A549 (cell line): Measurements from ENCODE around the gene GMPS. TPM values are rescaled to one million over a fixed set of nuclear protein-coding genes. Genes with fewer than 3 reads are reported as not detected.

Source experiments
- ATAC-seq, 2 experiments: fragments of 200-7000 bp in 1 of 2; fragments of >200 bp in 1 of 2; cut with Nextera tagmentation in 1 of 2; cut with Tn5 transposase in 1 of 2; 3 replicates each; pipeline versions ENCODE4 v1.8.0 to v1.9.1; 2018 to 2020; ENCODE audit warnings: mild to moderate bottlenecking in 1 of 2, moderate library complexity in 1 of 2
- CTCF ChIA-PET: fragments of 300-600 bp; sonication (Branson Sonifier 250); formaldehyde crosslinking; extraction: SDS; loops from one replicate; lab custom pipeline; 2021; ENCODE audit warnings: antibody characterized with exemption, inconsistent platforms; lab: Yijun Ruan, JAX
- POLR2A ChIA-PET: fragments of 350-600 bp; formaldehyde crosslinking; extraction: SDS; loops from one replicate; lab custom pipeline; 2021; ENCODE audit warnings: antibody characterized with exemption, inconsistent platforms; lab: Yijun Ruan, JAX
- DNase-seq, 2 experiments: peaks; one replicate each; pipeline versions ENCODE4 v3.0.0 to v3.0.0-alpha.2; 2011 to 2016; ENCODE audit warnings: low read depth in 1 of 2, low spot score in 1 of 2
- FAIRE-seq: peaks from 2 replicates; lab custom pipeline; 2011; peaks lifted over from hg19 to GRCh38; lab: Jason Lieb, UNC
- H3K27ac ChIP-seq, 2 experiments: fragments of >200 bp; sonication (Bioruptor Twin); formaldehyde crosslinking; 3 replicates each; pipeline ENCODE4 v1.5.1; 2016 to 2017
- H3K4me1 ChIP-seq: fragments of >200 bp; sonication (Bioruptor Twin); formaldehyde crosslinking; 3 replicates; pipeline ENCODE4 v1.6.1; 2016
- H3K4me2 ChIP-seq: fragments of >200 bp; sonication (Bioruptor Twin); formaldehyde crosslinking; 3 replicates; pipeline ENCODE4 v1.6.1; 2016
- H3K4me3 ChIP-seq: fragments of >200 bp; sonication (Bioruptor Twin); formaldehyde crosslinking; 3 replicates; pipeline ENCODE4 v1.5.1; 2016
- H3K9me3 ChIP-seq: fragments of >200 bp; sonication (Bioruptor Twin); formaldehyde crosslinking; 3 replicates; pipeline ENCODE4 v1.6.1; 2016
- EP300 ChIP-seq, 2 experiments: fragments of >200 bp; sonication (Bioruptor Twin); formaldehyde crosslinking; IDR thresholded peaks; 2 replicates in 1 of 2; 3 replicates in 1 of 2; pipeline ENCODE4 v1.6.1; 2016 to 2017
- FOSB ChIP-seq: fragments of 250-450 bp; sonication (Bioruptor Pico); IDR thresholded peaks from 2 replicates; pipeline ENCODE4 v1.5.0; 2020; ENCODE audit warnings: mild to moderate bottlenecking, moderate library complexity
- FOXS1 ChIP-seq: fragments of 250-450 bp; sonication (Bioruptor Pico); IDR thresholded peaks from 2 replicates; pipeline ENCODE4 v1.5.0; 2020; ENCODE audit warnings: mild to moderate bottlenecking, moderate library complexity
- GATA3 ChIP-seq: IDR thresholded peaks from 2 replicates; pipeline ENCODE4 v1.6.1; 2012; ENCODE audit warnings: borderline replicate concordance
- HDAC2 ChIP-seq: fragments of 200-600 bp; sonication (generic); IDR thresholded peaks from 2 replicates; pipeline ENCODE4 v1.6.1; 2016
- HEYL ChIP-seq: fragments of 250-450 bp; sonication (Bioruptor Pico); IDR thresholded peaks from 2 replicates; pipeline ENCODE4 v1.8.0; 2021; ENCODE audit warnings: mild to moderate bottlenecking, moderate library complexity
- HOXB5 ChIP-seq: fragments of 250-450 bp; sonication (Bioruptor Pico); IDR thresholded peaks from 2 replicates; pipeline ENCODE4 v1.5.0; 2020; ENCODE audit warnings: mild to moderate bottlenecking, moderate library complexity
- JUN ChIP-seq, 2 experiments: fragments of >200 bp; sonication (Bioruptor Twin); formaldehyde crosslinking; IDR thresholded peaks; 2 replicates in 1 of 2; 3 replicates in 1 of 2; pipeline ENCODE4 v1.6.1; 2016 to 2017
- KDM1A ChIP-seq: fragments of 200-600 bp; sonication (generic); IDR thresholded peaks from 2 replicates; pipeline ENCODE4 v1.6.1; 2016; ENCODE audit warnings: low read depth, mild to moderate bottlenecking
- MAFK ChIP-seq: fragments of 450-650 bp; IDR thresholded peaks from 2 replicates; pipeline ENCODE4 v1.6.1; 2014; ENCODE audit not compliant: partially characterized antibody
- NR3C1 ChIP-seq: fragments of >200 bp; sonication (Bioruptor Twin); formaldehyde crosslinking; IDR thresholded peaks from 3 replicates; pipeline ENCODE4 v1.6.1; 2017
- POLR2AphosphoS2 ChIP-seq: conservative IDR thresholded peaks from 2 replicates; pipeline ENCODE4 v1.6.1; 2012; ENCODE audit warnings: low read length, improper control_type of control experiment, inconsistent platforms
- RAD21 ChIP-seq, 2 experiments: fragments of >200 bp in 1 of 2; sonication (Bioruptor Twin) in 1 of 2; formaldehyde crosslinking in 1 of 2; IDR thresholded peaks in 1 of 2; conservative IDR thresholded peaks in 1 of 2; 2 replicates in 1 of 2; 3 replicates in 1 of 2; pipeline ENCODE4 v1.6.1; 2012 to 2018; ENCODE audit warnings: inconsistent platforms in 1 of 2
- SREBF2 ChIP-seq: fragments of 450-650 bp; IDR thresholded peaks from 2 replicates; pipeline ENCODE4 v1.6.1; 2014; ENCODE audit warnings: mild to moderate bottlenecking, moderate library complexity
- TP53 ChIP-seq: fragments of 250-450 bp; sonication (Bioruptor Pico); IDR thresholded peaks from 2 replicates; pipeline ENCODE4 v1.5.0; 2021; ENCODE audit warnings: mild to moderate bottlenecking, moderate library complexity
- ZC3H11A ChIP-seq: fragments of 450-650 bp; IDR thresholded peaks from 2 replicates; pipeline ENCODE4 v1.6.1; 2014; ENCODE audit warnings: antibody characterized with exemption, mild to moderate bottlenecking
- ZSCAN20 ChIP-seq: fragments of 250-450 bp; sonication (Bioruptor Pico); IDR thresholded peaks from 2 replicates; pipeline ENCODE4 v1.8.0; 2022; ENCODE audit warnings: mild to moderate bottlenecking, moderate library complexity
- WGBS: methylation state at CpG from one replicate; pipeline ENCODE4 v1.1.6; 2017; ENCODE audit errors: missing lambda C conversion rate; 5-methylcytosine and 5-hydroxymethylcytosine counted together
- polyA plus RNA-seq, 4 experiments: library from polyadenylated mRNA; depleted of rRNA in 3 of 4; stranded (reverse); fragments of >200 nt; fragmentation: RNase III in 1 of 4; extraction: RNeasy Plus Mini Kit Qiagen cat#74134 plus additional on column Dnase treatment in 1 of 4; gene quantifications; 2 replicates in 3 of 4; 3 replicates in 1 of 4; pipeline ENCODE4 v1.2.3, GENCODE V29; 2011 to 2017
- TF ChIP-seq, protein P1 (sequence below): fragments of 250-450 bp; sonication (Bioruptor Pico); IDR thresholded peaks from 2 replicates; pipeline ENCODE4 v1.5.0; 2021; ENCODE audit warnings: mild to moderate bottlenecking, moderate library complexity, borderline replicate concordance
- TF ChIP-seq, protein P2 (sequence below): fragments of 200-600 bp; sonication (generic); IDR thresholded peaks from 2 replicates; pipeline ENCODE4 v1.6.1; 2016; ENCODE audit warnings: antibody characterized with exemption, mild to moderate bottlenecking, moderate library complexity
- TF ChIP-seq, protein P3 (sequence below): fragments of 150-350 bp; IDR thresholded peaks from 2 replicates; pipeline ENCODE4 v1.6.1; 2014; ENCODE audit warnings: low read depth, mild to moderate bottlenecking, low read length
- TF ChIP-seq, protein P4 (sequence below): IDR thresholded peaks from 2 replicates; pipeline ENCODE4 v1.6.1; 2012

The GMPS gene
- polyA plus RNA-seq, 2 of the 4 experiments (the other 2 are of a cell fraction), result 74.4 to 114 TPM

DNA sequence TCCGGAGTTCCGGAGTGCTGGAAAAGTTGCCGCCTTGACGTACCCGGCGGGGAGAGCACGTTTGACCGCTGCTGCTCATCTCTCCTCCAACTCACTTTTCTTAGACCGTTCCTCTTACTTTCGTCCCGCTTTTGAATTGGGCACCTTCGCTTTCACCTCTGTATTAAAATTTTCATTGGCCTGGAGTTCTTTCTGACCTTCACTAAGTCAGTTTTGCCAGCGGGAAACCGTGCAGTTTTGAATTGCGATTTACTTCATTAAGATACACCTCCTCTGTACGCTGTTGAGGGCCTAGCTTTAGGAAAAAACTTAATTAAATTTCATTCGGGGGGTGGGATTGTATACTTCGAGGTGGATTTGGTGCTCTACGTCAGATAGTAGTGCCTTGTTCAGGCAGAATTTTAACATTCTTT, 1.3 kb downstream of the GMPS start:
- no peak for TF ChIP-seq FOXS1 (CRISPR knock-in tag)
- TF ChIP-seq RAD21 (conservative IDR thresholded peaks at IDR 0.05 in 1 of 2, IDR thresholded peaks at IDR 0.05 in 1 of 2), result no peak
- no peak for TF ChIP-seq FOSB (CRISPR knock-in tag)
- no peak for TF ChIP-seq ZSCAN20
- no peak for TF ChIP-seq POLR2AphosphoS2
- 2% methylated on average over 19 of the region's 19 CpGs for WGBS
- Histone ChIP-seq H3K4me3 (peak overlapping the region; percentile 97), H3K9me3 (no peaks in the 10 kb centered on the region), H3K4me2 (peak overlapping the region; percentile 64), H3K27ac (peak overlapping the region; percentile 95 to 97), H3K4me1 (peaks cover 29% of the 10 kb centered on the region; the same call in 2 of the 3 replicates)
- ChIA-PET CTCF (interaction anchor here (0.7 to 1.6 kb wide), 5 partner anchors 9 to 66 kb away, joined by 3 to 10 read pairs (median 3); partner anchors contain the start of gene C3orf33), POLR2A (interaction anchor here (1.0 to 2.6 kb wide), 2 partner anchors 42 to 66 kb away, joined by 3 to 24 read pairs; partner anchors contain the start of gene C3orf33)
- DNase-seq (no peak), ATAC-seq (no peak; a peak in 2 of 6 replicates), FAIRE-seq (no peak)

DNA sequence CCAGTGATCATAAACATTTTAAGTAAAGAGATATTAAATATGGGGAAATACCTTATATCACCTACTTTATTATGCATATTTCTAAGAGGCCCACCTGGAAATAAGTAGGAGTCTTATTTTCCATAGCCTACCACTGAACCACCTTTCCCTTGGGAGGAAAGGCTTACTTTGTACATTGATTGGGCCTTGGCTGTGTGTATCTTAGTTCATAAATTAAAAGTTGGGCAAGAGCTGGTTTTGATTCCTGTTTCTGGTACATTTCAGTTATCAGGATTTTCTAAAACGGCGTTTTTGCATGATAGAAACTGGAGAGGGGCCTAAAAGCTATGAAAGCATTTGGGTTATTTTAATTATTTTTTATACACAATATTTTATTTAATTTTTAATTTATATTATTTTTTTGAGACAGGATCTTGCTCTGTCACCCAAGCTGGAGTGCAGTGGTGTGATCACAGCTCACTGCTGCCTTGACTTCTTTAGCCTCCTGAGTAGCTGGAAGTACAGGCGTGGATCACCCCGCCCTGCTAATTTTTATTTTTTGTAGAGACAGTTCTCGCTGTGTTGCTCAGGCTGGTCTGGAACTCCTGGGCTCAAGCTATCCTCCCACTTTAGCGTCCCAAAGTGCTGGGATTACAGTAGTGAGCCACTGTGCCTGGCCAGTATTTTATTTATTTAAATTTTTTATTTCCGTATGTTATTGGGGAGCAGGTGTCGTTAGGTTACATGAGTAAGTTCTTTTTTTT, 2.6 kb downstream of the GMPS start:
- 79% methylated on average over 8 of the region's 8 CpGs for WGBS
- no peak for FAIRE-seq
- Histone ChIP-seq H3K9me3 (no peaks in the 10 kb centered on the region), H3K27ac (no peak overlapping the region), H3K4me3 (no peak overlapping the region), H3K4me2 (peak overlapping the region; percentile 64), H3K4me1 (peaks cover 29% of the 10 kb centered on the region; the same call in 2 of the 3 replicates)
- ATAC-seq, result no peak
- DNase-seq, result no peak
- ChIA-PET POLR2A (no interaction called here), CTCF (interaction anchor here (0.8 to 2.4 kb wide), 3 partner anchors 14 to 67 kb away, joined by 3 to 7 read pairs (median 3); partner anchors contain the start of gene C3orf33)
- TF ChIP-seq MAFK, result no peak

DNA sequence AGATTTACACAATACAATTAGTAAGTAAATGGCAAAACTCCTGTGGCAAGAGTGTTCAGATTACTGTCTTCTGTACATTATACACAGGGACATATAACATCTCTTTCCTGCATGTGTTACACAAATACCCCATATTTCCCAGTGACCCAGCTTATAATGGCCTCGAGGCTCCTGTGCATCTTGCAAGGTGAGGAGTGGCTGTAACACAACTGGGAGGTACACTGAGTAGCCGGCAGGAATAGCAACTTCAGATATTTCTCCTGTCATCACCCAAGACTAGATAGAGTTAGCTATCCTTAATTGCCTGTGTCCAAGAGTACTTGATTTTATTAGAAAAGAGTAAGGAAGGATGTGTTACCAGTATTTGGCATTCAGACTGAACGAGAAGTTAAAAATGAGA, 5.6 kb downstream of the GMPS start:
- ATAC-seq (no peak), DNase-seq (no peak), FAIRE-seq (no peak)
- H3K4me1 ChIP-seq, result peaks cover 22% of the 10 kb centered on the region; the same call in 2 of the 3 replicates
- no peak overlapping the region for H3K4me2 ChIP-seq
- POLR2A ChIA-PET, result no interaction called here
- H3K27ac ChIP-seq, result no peak overlapping the region
- 64% methylated on average over 3 of the region's 3 CpGs for WGBS
- H3K4me3 ChIP-seq, result no peak overlapping the region
- no peaks in the 10 kb centered on the region for H3K9me3 ChIP-seq
- TF ChIP-seq, protein P1, sequence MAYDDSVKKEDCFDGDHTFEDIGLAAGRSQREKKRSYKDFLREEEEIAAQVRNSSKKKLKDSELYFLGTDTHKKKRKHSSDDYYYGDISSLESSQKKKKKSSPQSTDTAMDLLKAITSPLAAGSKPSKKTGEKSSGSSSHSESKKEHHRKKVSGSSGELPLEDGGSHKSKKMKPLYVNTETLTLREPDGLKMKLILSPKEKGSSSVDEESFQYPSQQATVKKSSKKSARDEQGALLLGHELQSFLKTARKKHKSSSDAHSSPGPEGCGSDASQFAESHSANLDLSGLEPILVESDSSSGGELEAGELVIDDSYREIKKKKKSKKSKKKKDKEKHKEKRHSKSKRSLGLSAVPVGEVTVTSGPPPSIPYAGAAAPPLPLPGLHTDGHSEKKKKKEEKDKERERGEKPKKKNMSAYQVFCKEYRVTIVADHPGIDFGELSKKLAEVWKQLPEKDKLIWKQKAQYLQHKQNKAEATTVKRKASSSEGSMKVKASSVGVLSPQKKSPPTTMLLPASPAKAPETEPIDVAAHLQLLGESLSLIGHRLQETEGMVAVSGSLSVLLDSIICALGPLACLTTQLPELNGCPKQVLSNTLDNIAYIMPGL (CRISPR knock-in tag), result no peak
- TF ChIP-seq TP53 (no peak), GATA3 (no peak), SREBF2 (no peak), RAD21 (conservative IDR thresholded peaks at IDR 0.05 in 1 of 2, IDR thresholded peaks at IDR 0.05 in 1 of 2) (no peak), HOXB5 (CRISPR knock-in tag) (no peak), ZC3H11A (no peak), HDAC2 (no peak), KDM1A (no peak), HEYL (CRISPR knock-in tag) (no peak), JUN (IDR thresholded peaks at IDR 0.05) (no peak), EP300 (IDR thresholded peaks at IDR 0.05) (no peak), NR3C1 (no peak)
- TF ChIP-seq, protein P2, sequence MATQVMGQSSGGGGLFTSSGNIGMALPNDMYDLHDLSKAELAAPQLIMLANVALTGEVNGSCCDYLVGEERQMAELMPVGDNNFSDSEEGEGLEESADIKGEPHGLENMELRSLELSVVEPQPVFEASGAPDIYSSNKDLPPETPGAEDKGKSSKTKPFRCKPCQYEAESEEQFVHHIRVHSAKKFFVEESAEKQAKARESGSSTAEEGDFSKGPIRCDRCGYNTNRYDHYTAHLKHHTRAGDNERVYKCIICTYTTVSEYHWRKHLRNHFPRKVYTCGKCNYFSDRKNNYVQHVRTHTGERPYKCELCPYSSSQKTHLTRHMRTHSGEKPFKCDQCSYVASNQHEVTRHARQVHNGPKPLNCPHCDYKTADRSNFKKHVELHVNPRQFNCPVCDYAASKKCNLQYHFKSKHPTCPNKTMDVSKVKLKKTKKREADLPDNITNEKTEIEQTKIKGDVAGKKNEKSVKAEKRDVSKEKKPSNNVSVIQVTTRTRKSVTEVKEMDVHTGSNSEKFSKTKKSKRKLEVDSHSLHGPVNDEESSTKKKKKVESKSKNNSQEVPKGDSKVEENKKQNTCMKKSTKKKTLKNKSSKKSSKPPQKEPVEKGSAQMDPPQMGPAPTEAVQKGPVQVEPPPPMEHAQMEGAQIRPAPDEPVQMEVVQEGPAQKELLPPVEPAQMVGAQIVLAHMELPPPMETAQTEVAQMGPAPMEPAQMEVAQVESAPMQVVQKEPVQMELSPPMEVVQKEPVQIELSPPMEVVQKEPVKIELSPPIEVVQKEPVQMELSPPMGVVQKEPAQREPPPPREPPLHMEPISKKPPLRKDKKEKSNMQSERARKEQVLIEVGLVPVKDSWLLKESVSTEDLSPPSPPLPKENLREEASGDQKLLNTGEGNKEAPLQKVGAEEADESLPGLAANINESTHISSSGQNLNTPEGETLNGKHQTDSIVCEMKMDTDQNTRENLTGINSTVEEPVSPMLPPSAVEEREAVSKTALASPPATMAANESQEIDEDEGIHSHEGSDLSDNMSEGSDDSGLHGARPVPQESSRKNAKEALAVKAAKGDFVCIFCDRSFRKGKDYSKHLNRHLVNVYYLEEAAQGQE, result no peak
- TF ChIP-seq, protein P3, sequence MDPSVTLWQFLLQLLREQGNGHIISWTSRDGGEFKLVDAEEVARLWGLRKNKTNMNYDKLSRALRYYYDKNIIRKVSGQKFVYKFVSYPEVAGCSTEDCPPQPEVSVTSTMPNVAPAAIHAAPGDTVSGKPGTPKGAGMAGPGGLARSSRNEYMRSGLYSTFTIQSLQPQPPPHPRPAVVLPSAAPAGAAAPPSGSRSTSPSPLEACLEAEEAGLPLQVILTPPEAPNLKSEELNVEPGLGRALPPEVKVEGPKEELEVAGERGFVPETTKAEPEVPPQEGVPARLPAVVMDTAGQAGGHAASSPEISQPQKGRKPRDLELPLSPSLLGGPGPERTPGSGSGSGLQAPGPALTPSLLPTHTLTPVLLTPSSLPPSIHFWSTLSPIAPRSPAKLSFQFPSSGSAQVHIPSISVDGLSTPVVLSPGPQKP, result no peak
- TF ChIP-seq, protein P4, sequence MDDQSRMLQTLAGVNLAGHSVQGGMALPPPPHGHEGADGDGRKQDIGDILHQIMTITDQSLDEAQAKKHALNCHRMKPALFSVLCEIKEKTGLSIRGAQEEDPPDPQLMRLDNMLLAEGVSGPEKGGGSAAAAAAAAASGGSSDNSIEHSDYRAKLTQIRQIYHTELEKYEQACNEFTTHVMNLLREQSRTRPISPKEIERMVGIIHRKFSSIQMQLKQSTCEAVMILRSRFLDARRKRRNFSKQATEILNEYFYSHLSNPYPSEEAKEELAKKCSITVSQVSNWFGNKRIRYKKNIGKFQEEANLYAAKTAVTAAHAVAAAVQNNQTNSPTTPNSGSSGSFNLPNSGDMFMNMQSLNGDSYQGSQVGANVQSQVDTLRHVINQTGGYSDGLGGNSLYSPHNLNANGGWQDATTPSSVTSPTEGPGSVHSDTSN, result no peak
- CTCF ChIA-PET, result no interaction called here
